Ovary (tissue), 10 donors: ENCODE results near the gene MACIR. TPM values are rescaled to one million over a fixed set of nuclear protein-coding genes. Genes with fewer than 3 reads are reported as not detected.

ENCODE experiments used
- DNase-seq, 5 donors: peaks; one replicate each; pipeline ENCODE4 v3.0.0-alpha.2; 2019 to 2020
- H3K27ac ChIP-seq, 2 donors: fragments of 200-600 bp; one replicate each; pipeline versions ENCODE4 v1.5.1 to v1.8.0; 2019 to 2022
- H3K27me3 ChIP-seq: fragments of 200-600 bp; one replicate; pipeline ENCODE4 v1.8.0; 2022
- H3K36me3 ChIP-seq: fragments of 200-600 bp; sonication (generic); one replicate; pipeline ENCODE4 v1.5.1; 2019
- H3K4me1 ChIP-seq: one replicate; pipeline ENCODE4 v1.8.1; 2013; ENCODE audit warnings: mild to moderate bottlenecking, moderate library complexity; ENCODE audit not compliant: insufficient read depth
- H3K4me3 ChIP-seq: fragments of 200-600 bp; sonication (generic); one replicate; pipeline ENCODE4 v1.5.1; 2017
- H3K9me3 ChIP-seq, 2 donors: fragments of 200-600 bp in 1 of 2; sonication (generic) in 1 of 2; one replicate each; pipeline versions ENCODE4 v1.5.1 to v1.8.1; 2013 to 2019; ENCODE audit warnings: mild to moderate bottlenecking in 1 of 2, moderate library complexity in 1 of 2
- EP300 ChIP-seq: sonication (generic); formaldehyde crosslinking; IDR thresholded peaks from one replicate; pipeline ENCODE4 v1.6.1; 2017; ENCODE audit warnings: antibody characterized with exemption
- POLR2A ChIP-seq: fragments of 450-650 bp; IDR thresholded peaks from one replicate; pipeline ENCODE4 v1.6.1; 2017; ENCODE audit warnings: antibody characterized with exemption, mild to moderate bottlenecking, moderate library complexity
- WGBS, 3 donors: extraction: QIAGEN DNeasy Blood & Tissue Kit in 1 of 3; methylation state at CpG; one replicate each; pipeline versions ENCODE4 v1.1.5 to v1.1.7; 2013 to 2017; 5-methylcytosine and 5-hydroxymethylcytosine counted together
- intact Hi-C, 4 donors: fragments of 100-400 bp; cut with DNase I; formaldehyde crosslinking; loops; one replicate each; pipeline versions ENCODE4 v1.11.0 to v1.15.1; 2022 to 2023
- long read RNA-seq, 3 donors: library from polyadenylated mRNA in 2 of 3; unstranded in 2 of 3; transcript quantifications; one replicate each; pipeline ENCODE4 v2.0.0 and lab custom pipeline, GENCODE V29; 2021 to 2026
- polyA plus RNA-seq, 2 donors: library from polyadenylated mRNA; stranded (reverse); fragments of 200-250 nt in 1 of 2; fragments of 350-450 nt in 1 of 2; fragmentation: Illumina TruSeq in 1 of 2; extraction: RNeasy Lipid Tissue Mini Kit (QIAGEN cat#74804) in 1 of 2; gene quantifications; one replicate each; pipeline ENCODE4 v1.2.3, GENCODE V29; 2013 to 2014
- total RNA-seq, 7 donors: library from RNA; depleted of rRNA in 2 of 7; stranded (reverse); fragments of >200 nt in 2 of 7; fragmentation: NEBNext Ultra II Directional in 3 of 7; extraction: Animal tissue kit (Norgen Biotek cat#: 25700) in 3 of 7; gene quantifications; one replicate each; pipeline versions ENCODE4 v1.1.0 to v1.2.4, GENCODE V29; 2016 to 2023
- TF ChIP-seq, protein P1 (sequence below), 3 donors: fragments of 450-650 bp in 2 of 3; fragments of 200-600 bp in 1 of 3; IDR thresholded peaks; one replicate each; pipeline versions ENCODE4 v1.5.1 to v1.8.0; 2016 to 2022; ENCODE audit warnings: antibody characterized with exemption in 3 of 3, mild to moderate bottlenecking in 1 of 3
- donor health status: DM: no; HTN: no; CAD: no; lungs with moderate emphysema.
- donor health status: DM: no; HTN: no; CAD: no.
- donor health status: Bipolar disorder and iron deficiency.
- donor health status: DM: yes; HTN: yes; CAD: no.
- donor health status: DM: no; HTN: no; CAD: no.
- donor health status: DM: yes; HTN: yes; CAD: no.

The MACIR gene
- total RNA-seq (1 to 10 TPM; 3.4 to 6.3 (median 4.1) TPM), polyA plus RNA-seq (1 to 10 TPM; 5.8 to 7.2 TPM)
- long read RNA-seq, donor 1, transcript C5orf30-201 (3 exons, 3,049 nt) = major isoform, 5 of 9 reads
- long read RNA-seq, donor 1, partial matches to known transcripts = 4 of 9 reads
- long read RNA-seq, donor 1, other reads (novel, unspliced or antisense) = 0 of 9 reads
- long read RNA-seq, donor 2, partial matches to known transcripts = 0 of 6 reads
- long read RNA-seq, donor 2, other reads (novel, unspliced or antisense) = 0 of 6 reads
- long read RNA-seq, donor 3, transcript C5orf30-201 (3 exons, 3,049 nt) = major isoform, 9 of 13 reads
- long read RNA-seq, donor 3, partial matches to known transcripts = 4 of 13 reads
- long read RNA-seq, donor 3, other reads (novel, unspliced or antisense) = 0 of 13 reads

DNA sequence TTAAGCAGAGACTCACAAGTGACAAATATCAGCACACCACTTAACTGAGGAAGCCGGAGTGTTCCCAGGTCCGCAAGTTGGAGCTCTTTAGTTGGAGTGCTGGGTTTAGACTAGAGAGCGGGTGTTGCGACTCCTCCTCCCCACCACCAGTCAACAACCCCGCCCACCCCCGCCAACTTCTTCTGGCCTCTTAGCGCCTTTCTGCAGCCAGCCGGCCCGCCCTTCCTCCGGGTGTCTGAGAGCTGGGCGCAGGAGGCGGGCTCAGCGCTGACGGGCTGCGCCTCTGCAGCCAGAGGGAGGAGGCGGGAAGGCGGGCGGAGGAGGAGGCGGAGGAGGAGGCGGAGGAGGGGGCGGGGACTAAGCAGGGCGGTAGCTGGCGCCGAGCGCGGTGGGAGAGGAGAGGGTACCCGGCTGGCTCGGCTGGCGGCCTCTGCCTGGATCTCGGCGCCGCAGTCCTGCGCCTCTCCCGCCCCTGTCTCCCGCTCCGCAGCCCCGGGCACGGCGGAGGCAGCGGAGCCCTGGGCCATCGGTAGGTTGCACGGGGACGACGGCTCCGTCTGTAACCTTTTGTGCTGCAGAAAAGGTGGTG lies at the start of gene MACIR:
Gene MACIR (plus strand): TSS at position 396 of the 589 bp plus-strand sequence. CDS start 17,157 bp downstream, outside the sequence.
- TF ChIP-seq POLR2A = no peak
- TF ChIP-seq EP300 = no peak
- TF ChIP-seq, protein P1, sequence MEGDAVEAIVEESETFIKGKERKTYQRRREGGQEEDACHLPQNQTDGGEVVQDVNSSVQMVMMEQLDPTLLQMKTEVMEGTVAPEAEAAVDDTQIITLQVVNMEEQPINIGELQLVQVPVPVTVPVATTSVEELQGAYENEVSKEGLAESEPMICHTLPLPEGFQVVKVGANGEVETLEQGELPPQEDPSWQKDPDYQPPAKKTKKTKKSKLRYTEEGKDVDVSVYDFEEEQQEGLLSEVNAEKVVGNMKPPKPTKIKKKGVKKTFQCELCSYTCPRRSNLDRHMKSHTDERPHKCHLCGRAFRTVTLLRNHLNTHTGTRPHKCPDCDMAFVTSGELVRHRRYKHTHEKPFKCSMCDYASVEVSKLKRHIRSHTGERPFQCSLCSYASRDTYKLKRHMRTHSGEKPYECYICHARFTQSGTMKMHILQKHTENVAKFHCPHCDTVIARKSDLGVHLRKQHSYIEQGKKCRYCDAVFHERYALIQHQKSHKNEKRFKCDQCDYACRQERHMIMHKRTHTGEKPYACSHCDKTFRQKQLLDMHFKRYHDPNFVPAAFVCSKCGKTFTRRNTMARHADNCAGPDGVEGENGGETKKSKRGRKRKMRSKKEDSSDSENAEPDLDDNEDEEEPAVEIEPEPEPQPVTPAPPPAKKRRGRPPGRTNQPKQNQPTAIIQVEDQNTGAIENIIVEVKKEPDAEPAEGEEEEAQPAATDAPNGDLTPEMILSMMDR (IDR thresholded peaks at IDR 0.05) = no peak
- H3K36me3 ChIP-seq = no peaks in the 10 kb centered on the region
- H3K4me3 ChIP-seq = peak within 1 kb of the TSS; percentile 89
- peak; percentile 94 to 96 (median 94) for DNase-seq
- peak within 1 kb of the TSS; percentile 67 to 74 for H3K27ac ChIP-seq
- no peaks in the 10 kb centered on the region for H3K4me1 ChIP-seq
- H3K27me3 ChIP-seq = no peaks in the 10 kb centered on the region
- H3K9me3 ChIP-seq = no peaks in the 10 kb centered on the region
- intact Hi-C loops = loop anchor here in 1 of 4 donors (5.0 kb wide), 1 partner anchor 301 kb away; no protein-coding TSS in a partner anchor
- WGBS, 3 donors = 0 to 1% (median 0%) methylated on average over 26 to 45 of the region's 45 CpGs

DNA sequence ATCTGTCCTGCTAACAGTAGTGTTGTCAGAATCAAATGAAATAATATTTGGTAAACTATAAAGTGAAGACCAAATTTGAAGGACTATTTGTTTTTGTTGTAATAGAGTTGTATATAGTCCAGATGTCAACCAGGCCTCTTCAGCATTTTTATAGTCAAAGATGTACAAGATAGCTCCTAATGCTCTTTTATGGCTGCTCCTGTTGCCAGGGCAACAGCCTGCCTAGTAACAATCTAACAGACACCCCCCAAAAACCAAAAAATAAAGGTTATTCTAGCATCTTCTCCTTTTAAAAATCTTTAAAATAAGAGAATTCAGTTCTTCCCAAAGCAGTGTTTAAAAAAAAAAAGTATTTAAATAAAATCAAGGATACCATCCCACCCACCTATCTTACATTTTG lies 49.5 kb upstream of the MACIR start:
- intact Hi-C loops = no loop called here

DNA sequence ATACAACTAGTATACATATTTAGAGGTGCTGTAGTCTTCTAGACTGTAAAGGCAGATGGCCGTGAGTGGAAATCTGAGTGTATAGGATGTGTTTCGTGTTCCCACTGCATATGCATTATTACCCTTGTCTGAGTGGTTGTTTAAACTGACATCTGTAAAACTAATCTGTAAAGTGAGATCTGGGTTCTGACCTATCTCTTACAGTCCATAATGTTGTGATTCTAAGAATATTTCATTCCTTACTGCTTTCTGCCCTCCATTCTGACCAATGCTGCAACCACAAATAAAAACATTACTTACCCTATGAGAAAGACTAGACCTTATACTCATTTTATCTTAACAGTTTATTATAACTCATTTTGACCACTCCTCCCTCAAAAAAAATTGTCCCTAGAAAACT lies 47.6 kb upstream of the MACIR start:
- Histone ChIP-seq H3K4me3 (no peak overlapping the region), H3K27ac (no peak overlapping the region), H3K4me1 (no peaks in the 10 kb centered on the region), H3K36me3 (no peaks in the 10 kb centered on the region), H3K27me3 (no peaks in the 10 kb centered on the region), H3K9me3 (no peaks in the 10 kb centered on the region)
- TF ChIP-seq, protein P1 (IDR thresholded peaks at IDR 0.05) = no peak
- no peak for TF ChIP-seq POLR2A
- no peak for TF ChIP-seq EP300
- intact Hi-C loops = no loop called here
- no peak for DNase-seq
- WGBS, 3 donors = 89 to 96% (median 90%) methylated on average over 2 of the region's 2 CpGs

More for the DNA sequence above, 49.5 kb upstream of the MACIR start:
- H3K27ac ChIP-seq = no peak overlapping the region
- H3K36me3 ChIP-seq = no peaks in the 10 kb centered on the region
- no peaks in the 10 kb centered on the region for H3K27me3 ChIP-seq
- DNase-seq = no peak
- no peak for TF ChIP-seq POLR2A
- TF ChIP-seq, protein P1 (IDR thresholded peaks at IDR 0.05) = no peak
- no peak for TF ChIP-seq EP300
- H3K4me3 ChIP-seq = no peak overlapping the region
- no peaks in the 10 kb centered on the region for H3K9me3 ChIP-seq
- no peaks in the 10 kb centered on the region for H3K4me1 ChIP-seq

- no peaks in the 10 kb centered on the region for H3K36me3 ChIP-seq
- intact Hi-C loops = no loop called here
- TF ChIP-seq POLR2A = no peak
- TF ChIP-seq EP300 = no peak
- TF ChIP-seq, protein P1 (IDR thresholded peaks at IDR 0.05) = no peak
- WGBS, 3 donors = 78 to 83% (median 80%) methylated on average over 2 of the region's 2 CpGs
- no peak overlapping the region for H3K4me3 ChIP-seq
- no peak overlapping the region for H3K27ac ChIP-seq
- no peaks in the 10 kb centered on the region for H3K4me1 ChIP-seq
- no peaks in the 10 kb centered on the region for H3K9me3 ChIP-seq
- H3K27me3 ChIP-seq = no peaks in the 10 kb centered on the region
- no peak for DNase-seq
Measured at GRCh38 chr5:103211576-103212561, 46.7 kb upstream of the MACIR start.
